Panc1 (cell line): ENCODE results near the gene CD274.

Experiments used
- POLR2AphosphoS5 ChIP-seq: IDR thresholded peaks from 2 replicates; pipeline ENCODE4 v1.6.1; 2012; ENCODE audit warnings: mild to moderate bottlenecking, low read depth, low read length, moderate library complexity
- TCF7L2 ChIP-seq: IDR thresholded peaks from 2 replicates; pipeline ENCODE4 v1.6.1; 2011; ENCODE audit warnings: mild to moderate bottlenecking, low read depth, low read length, inconsistent platforms
- TF ChIP-seq, protein P1 (sequence below): fragments of 450-650 bp; IDR thresholded peaks from 2 replicates; pipeline ENCODE4 v1.5.1; 2017; ENCODE audit warnings: mild to moderate bottlenecking
- TF ChIP-seq, protein P2 (sequence below), 2 experiments: IDR thresholded peaks; 2 replicates each; pipeline ENCODE4 v1.6.1; 2011 to 2012; ENCODE audit warnings: low read depth in 2 of 2, control low read depth in 1 of 2, low read length in 1 of 2, mild to moderate bottlenecking in 1 of 2, moderate library complexity in 1 of 2; ENCODE audit not compliant: insufficient read depth in 1 of 2

DNA sequence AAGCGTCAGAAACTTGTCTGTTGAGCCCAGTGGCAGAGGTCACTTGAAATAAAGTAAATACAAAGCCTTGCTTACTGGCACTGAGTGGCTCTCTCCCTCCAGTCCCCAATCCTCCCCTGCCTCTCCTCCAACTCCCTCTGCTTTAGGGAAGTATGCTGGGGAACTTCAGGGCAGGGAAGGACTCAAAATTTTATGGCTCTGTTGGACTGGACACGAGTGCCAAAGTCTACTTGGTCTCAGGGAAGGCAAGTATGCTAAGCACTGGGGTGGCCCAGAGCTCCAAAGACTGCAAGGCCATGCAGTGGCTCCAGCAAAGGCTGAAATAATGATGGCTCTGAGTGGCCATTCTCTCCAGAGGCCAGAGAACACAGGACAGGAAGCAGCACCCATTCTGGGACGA is 22.2 kb upstream of the CD274 start:
- TF ChIP-seq, protein P1, sequence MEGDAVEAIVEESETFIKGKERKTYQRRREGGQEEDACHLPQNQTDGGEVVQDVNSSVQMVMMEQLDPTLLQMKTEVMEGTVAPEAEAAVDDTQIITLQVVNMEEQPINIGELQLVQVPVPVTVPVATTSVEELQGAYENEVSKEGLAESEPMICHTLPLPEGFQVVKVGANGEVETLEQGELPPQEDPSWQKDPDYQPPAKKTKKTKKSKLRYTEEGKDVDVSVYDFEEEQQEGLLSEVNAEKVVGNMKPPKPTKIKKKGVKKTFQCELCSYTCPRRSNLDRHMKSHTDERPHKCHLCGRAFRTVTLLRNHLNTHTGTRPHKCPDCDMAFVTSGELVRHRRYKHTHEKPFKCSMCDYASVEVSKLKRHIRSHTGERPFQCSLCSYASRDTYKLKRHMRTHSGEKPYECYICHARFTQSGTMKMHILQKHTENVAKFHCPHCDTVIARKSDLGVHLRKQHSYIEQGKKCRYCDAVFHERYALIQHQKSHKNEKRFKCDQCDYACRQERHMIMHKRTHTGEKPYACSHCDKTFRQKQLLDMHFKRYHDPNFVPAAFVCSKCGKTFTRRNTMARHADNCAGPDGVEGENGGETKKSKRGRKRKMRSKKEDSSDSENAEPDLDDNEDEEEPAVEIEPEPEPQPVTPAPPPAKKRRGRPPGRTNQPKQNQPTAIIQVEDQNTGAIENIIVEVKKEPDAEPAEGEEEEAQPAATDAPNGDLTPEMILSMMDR = no peak
- TF ChIP-seq POLR2AphosphoS5 (no peak), TCF7L2 (no peak)
- TF ChIP-seq, protein P2, sequence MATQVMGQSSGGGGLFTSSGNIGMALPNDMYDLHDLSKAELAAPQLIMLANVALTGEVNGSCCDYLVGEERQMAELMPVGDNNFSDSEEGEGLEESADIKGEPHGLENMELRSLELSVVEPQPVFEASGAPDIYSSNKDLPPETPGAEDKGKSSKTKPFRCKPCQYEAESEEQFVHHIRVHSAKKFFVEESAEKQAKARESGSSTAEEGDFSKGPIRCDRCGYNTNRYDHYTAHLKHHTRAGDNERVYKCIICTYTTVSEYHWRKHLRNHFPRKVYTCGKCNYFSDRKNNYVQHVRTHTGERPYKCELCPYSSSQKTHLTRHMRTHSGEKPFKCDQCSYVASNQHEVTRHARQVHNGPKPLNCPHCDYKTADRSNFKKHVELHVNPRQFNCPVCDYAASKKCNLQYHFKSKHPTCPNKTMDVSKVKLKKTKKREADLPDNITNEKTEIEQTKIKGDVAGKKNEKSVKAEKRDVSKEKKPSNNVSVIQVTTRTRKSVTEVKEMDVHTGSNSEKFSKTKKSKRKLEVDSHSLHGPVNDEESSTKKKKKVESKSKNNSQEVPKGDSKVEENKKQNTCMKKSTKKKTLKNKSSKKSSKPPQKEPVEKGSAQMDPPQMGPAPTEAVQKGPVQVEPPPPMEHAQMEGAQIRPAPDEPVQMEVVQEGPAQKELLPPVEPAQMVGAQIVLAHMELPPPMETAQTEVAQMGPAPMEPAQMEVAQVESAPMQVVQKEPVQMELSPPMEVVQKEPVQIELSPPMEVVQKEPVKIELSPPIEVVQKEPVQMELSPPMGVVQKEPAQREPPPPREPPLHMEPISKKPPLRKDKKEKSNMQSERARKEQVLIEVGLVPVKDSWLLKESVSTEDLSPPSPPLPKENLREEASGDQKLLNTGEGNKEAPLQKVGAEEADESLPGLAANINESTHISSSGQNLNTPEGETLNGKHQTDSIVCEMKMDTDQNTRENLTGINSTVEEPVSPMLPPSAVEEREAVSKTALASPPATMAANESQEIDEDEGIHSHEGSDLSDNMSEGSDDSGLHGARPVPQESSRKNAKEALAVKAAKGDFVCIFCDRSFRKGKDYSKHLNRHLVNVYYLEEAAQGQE (IDR thresholded peaks at IDR 0.05; ENCODE audit: insufficient read depth in 1 of 2, low read depth in 2 of 2, low read length in 1 of 2) = no peak
